ENCODE data around the gene CYP4A22.
"Not testable (repeated sequence)": the region's sequence is repeated elsewhere in the genome, so short reads cannot be mapped to it uniquely, and the experiment has no call there.

The CYP4A22 gene, protein sequence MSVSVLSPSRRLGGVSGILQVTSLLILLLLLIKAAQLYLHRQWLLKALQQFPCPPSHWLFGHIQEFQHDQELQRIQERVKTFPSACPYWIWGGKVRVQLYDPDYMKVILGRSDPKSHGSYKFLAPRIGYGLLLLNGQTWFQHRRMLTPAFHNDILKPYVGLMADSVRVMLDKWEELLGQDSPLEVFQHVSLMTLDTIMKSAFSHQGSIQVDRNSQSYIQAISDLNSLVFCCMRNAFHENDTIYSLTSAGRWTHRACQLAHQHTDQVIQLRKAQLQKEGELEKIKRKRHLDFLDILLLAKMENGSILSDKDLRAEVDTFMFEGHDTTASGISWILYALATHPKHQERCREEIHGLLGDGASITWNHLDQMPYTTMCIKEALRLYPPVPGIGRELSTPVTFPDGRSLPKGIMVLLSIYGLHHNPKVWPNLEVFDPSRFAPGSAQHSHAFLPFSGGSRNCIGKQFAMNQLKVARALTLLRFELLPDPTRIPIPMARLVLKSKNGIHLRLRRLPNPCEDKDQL

DNA sequence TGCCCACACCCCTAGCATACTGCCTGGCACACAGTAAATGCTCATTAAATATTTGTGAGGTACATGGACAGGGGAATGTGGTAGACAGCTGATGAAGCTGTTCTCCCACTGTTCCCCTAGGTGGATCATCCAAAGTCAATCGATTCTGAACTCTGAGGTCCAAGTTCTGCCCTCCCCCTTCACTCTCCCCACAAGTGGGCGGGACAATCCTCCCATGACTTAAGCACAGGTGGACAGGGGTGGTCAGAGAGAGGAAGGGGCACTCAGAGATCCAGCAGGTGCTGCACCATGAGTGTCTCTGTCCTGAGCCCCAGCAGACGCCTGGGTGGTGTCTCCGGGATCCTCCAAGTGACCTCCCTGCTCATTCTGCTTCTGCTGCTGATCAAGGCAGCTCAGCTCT is at the start of gene CYP4A22:
Gene CYP4A22 (plus strand): TSS at position 244 of the 400 bp plus-strand sequence. CDS start 45 bp downstream, at position 289.
- no peak within 1 kb of the TSS for H3K4me3 Mint-ChIP-seq
- H3K27ac Mint-ChIP-seq: no peak within 1 kb of the TSS
- no peaks in the 10 kb centered on the region for H3K36me3 Mint-ChIP-seq (ENCODE audit: low read depth)
- H3K9me3 Mint-ChIP-seq: no peaks in the 10 kb centered on the region
- no peaks in the 10 kb centered on the region for H3K27me3 Mint-ChIP-seq (ENCODE audit: low read depth)
- DNase-seq (ENCODE audit: low spot score): no peak
- no peaks in the 10 kb centered on the region for H3K4me1 Mint-ChIP-seq (ENCODE audit: low read depth)

DNA sequence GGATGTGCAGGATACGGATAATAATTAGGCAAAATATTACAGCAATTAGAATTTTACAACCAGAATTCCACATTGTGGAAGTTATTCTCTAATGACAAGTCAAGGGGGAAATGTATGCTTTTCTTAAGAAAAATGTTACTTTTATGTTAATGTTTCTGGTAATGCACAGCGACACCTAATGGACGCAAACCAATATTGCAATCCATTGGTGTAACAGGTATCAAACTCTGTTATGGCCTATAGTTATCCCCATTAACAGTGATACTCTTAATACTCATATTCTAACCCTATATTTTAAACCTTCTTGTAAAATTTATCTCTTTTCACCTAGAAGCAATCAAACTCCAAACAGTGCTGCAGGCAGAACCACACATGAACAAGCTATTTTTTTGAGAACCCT is 47.9 kb upstream of the CYP4A22 start:
- H3K36me3 Mint-ChIP-seq (ENCODE audit: low read depth); DNase-seq (ENCODE audit: low spot score); H3K9me3 Mint-ChIP-seq; H3K27me3 Mint-ChIP-seq (ENCODE audit: low read depth); H3K4me3 Mint-ChIP-seq; H3K4me1 Mint-ChIP-seq (ENCODE audit: low read depth); H3K27ac Mint-ChIP-seq: not testable (repeated sequence)

- not testable (repeated sequence) for H3K27ac Mint-ChIP-seq; H3K36me3 Mint-ChIP-seq (ENCODE audit: low read depth); H3K9me3 Mint-ChIP-seq; H3K4me1 Mint-ChIP-seq (ENCODE audit: low read depth); DNase-seq (ENCODE audit: low spot score); H3K4me3 Mint-ChIP-seq; H3K27me3 Mint-ChIP-seq (ENCODE audit: low read depth)
Observed at GRCh38 chr1:47091476-47091875, 45.8 kb upstream of the CYP4A22 start.

GRCh38 chr1:47104816-47105215 is 32.4 kb upstream of the CYP4A22 start:
- H3K4me1 Mint-ChIP-seq (ENCODE audit: low read depth): no peaks in the 10 kb centered on the region

GRCh38 chr1:47106792-47107191 is 30.4 kb upstream of the CYP4A22 start:
- H3K9me3 Mint-ChIP-seq: peaks cover 13% of the 10 kb centered on the region
- no peaks in the 10 kb centered on the region for H3K36me3 Mint-ChIP-seq (ENCODE audit: low read depth)
- H3K27ac Mint-ChIP-seq: no peak overlapping the region
- H3K4me1 Mint-ChIP-seq (ENCODE audit: low read depth): no peaks in the 10 kb centered on the region
- H3K4me3 Mint-ChIP-seq: no peak overlapping the region
- H3K27me3 Mint-ChIP-seq (ENCODE audit: low read depth): no peaks in the 10 kb centered on the region
- DNase-seq (ENCODE audit: low spot score): no peak

More at GRCh38 chr1:47104816-47105215, 32.4 kb upstream of the CYP4A22 start:
- H3K27ac Mint-ChIP-seq: no peak overlapping the region
- DNase-seq (ENCODE audit: low spot score): no peak
- H3K27me3 Mint-ChIP-seq (ENCODE audit: low read depth): no peaks in the 10 kb centered on the region
- no peaks in the 10 kb centered on the region for H3K36me3 Mint-ChIP-seq (ENCODE audit: low read depth)
- no peak overlapping the region for H3K4me3 Mint-ChIP-seq
- peaks cover 13% of the 10 kb centered on the region for H3K9me3 Mint-ChIP-seq

DNA sequence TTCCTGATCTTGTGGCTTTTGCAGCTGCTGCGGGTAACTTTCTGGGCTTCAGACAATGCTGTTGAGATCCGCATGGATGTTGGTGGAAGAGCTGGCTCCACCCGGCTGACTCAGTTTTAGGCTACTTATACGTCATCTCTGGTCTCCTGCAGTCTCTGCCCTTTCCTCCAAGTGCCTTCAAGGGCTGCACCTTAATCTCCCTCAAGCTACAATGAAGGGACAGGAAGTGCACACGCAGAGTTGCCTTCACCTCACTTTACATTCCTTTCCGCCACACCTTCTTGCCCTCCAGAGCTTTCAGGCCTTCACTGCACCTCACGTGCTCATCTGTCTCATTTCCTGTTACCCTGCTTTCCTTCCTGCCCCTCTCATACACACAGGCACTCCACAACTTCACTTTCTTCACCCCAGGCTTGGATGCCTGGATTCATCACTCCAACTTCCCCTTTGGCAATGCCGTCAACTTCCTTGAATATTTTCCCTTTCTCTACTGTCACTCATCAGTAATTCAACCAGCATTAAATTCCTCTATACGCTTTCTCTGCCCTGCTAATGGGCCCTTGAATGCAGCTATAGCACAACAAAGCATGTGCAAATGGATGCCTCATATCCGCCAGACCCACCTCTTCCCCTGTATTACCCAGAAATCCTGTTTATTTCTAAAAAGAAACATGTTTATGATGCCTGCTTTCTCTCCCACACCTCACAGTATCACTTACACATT is 29.2 kb upstream of the CYP4A22 start:
- not testable (repeated sequence) for DNase-seq (ENCODE audit: low spot score)

DNA sequence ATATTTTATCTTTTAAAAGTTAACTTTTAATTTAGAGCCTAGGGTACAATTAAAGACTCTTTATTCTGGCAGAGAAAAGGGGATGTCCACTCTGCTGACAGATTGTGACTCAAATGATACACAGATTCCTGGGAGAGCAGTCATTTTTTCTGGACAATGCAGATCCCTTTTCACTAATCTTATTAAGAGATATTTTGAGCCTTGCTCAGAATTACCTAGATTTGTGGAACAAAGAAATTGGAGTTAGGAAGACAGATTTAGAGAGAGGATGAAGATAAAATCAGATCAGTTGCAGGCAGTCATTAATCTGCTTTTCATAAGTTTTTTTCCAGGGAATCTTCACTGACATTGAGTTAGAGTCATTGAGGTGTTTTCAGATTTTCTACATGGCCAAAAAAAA is 27.8 kb upstream of the CYP4A22 start:
- not testable (repeated sequence) for H3K36me3 Mint-ChIP-seq (ENCODE audit: low read depth); DNase-seq (ENCODE audit: low spot score); H3K27ac Mint-ChIP-seq; H3K4me1 Mint-ChIP-seq (ENCODE audit: low read depth); H3K4me3 Mint-ChIP-seq; H3K9me3 Mint-ChIP-seq; H3K27me3 Mint-ChIP-seq (ENCODE audit: low read depth)

More for the DNA sequence above, 29.2 kb upstream of the CYP4A22 start:
- H3K4me1 Mint-ChIP-seq (ENCODE audit: low read depth); H3K27me3 Mint-ChIP-seq (ENCODE audit: low read depth); H3K27ac Mint-ChIP-seq; H3K36me3 Mint-ChIP-seq (ENCODE audit: low read depth); H3K9me3 Mint-ChIP-seq; H3K4me3 Mint-ChIP-seq: not testable (repeated sequence)

DNA sequence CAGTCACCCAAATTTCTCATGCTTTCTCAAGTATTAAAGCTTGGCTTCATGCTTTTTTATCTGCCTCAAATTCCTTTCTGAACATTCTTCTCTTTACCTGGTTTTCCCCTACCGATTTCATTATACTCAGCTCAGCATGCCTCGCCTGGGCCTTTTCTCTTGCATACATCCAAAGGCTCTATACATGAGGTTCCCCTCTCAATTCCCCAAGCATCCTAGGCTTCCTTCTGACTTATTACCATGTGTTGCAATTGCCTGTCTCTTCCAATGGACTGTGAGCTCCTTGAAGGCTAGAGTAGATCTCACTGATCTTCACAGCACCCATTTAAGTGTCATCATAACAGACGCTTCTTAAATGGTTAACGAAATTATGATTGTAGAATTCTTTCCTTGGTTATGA is 24.1 kb upstream of the CYP4A22 start:
- Mint-ChIP-seq H3K4me3 (no peak overlapping the region), H3K9me3 (peaks cover 3% of the 10 kb centered on the region), H3K27ac (no peak overlapping the region), H3K27me3 (ENCODE audit: low read depth) (no peaks in the 10 kb centered on the region), H3K4me1 (ENCODE audit: low read depth) (no peaks in the 10 kb centered on the region), H3K36me3 (ENCODE audit: low read depth) (no peaks in the 10 kb centered on the region)
- no peak for DNase-seq (ENCODE audit: low spot score)

GRCh38 chr1:47121039-47121438 is 16.2 kb upstream of the CYP4A22 start:
- H3K4me1 Mint-ChIP-seq (ENCODE audit: low read depth); H3K27ac Mint-ChIP-seq: not testable (repeated sequence)

GRCh38 chr1:47124834-47125233 is 12.4 kb upstream of the CYP4A22 start:
- not testable (repeated sequence) for DNase-seq (ENCODE audit: low spot score); H3K4me1 Mint-ChIP-seq (ENCODE audit: low read depth); H3K9me3 Mint-ChIP-seq; H3K36me3 Mint-ChIP-seq (ENCODE audit: low read depth); H3K4me3 Mint-ChIP-seq; H3K27ac Mint-ChIP-seq; H3K27me3 Mint-ChIP-seq (ENCODE audit: low read depth)

More at GRCh38 chr1:47121039-47121438, 16.2 kb upstream of the CYP4A22 start:
- not testable (repeated sequence) for H3K4me3 Mint-ChIP-seq; H3K9me3 Mint-ChIP-seq; DNase-seq (ENCODE audit: low spot score); H3K36me3 Mint-ChIP-seq (ENCODE audit: low read depth); H3K27me3 Mint-ChIP-seq (ENCODE audit: low read depth)

GRCh38 chr1:47126997-47127396 is 10.2 kb upstream of the CYP4A22 start:
- not testable (repeated sequence) for H3K4me3 Mint-ChIP-seq

GRCh38 chr1:47128221-47128620 is 9.0 kb upstream of the CYP4A22 start:
- Mint-ChIP-seq H3K27ac (no peak overlapping the region), H3K9me3 (no peaks in the 10 kb centered on the region), H3K36me3 (ENCODE audit: low read depth) (no peaks in the 10 kb centered on the region), H3K4me3 (no peak overlapping the region), H3K4me1 (ENCODE audit: low read depth) (no peaks in the 10 kb centered on the region), H3K27me3 (ENCODE audit: low read depth) (no peaks in the 10 kb centered on the region)
- DNase-seq (ENCODE audit: low spot score): no peak

More at GRCh38 chr1:47126997-47127396, 10.2 kb upstream of the CYP4A22 start:
- H3K27me3 Mint-ChIP-seq (ENCODE audit: low read depth); H3K9me3 Mint-ChIP-seq; H3K27ac Mint-ChIP-seq; H3K4me1 Mint-ChIP-seq (ENCODE audit: low read depth); H3K36me3 Mint-ChIP-seq (ENCODE audit: low read depth); DNase-seq (ENCODE audit: low spot score): not testable (repeated sequence)

DNA sequence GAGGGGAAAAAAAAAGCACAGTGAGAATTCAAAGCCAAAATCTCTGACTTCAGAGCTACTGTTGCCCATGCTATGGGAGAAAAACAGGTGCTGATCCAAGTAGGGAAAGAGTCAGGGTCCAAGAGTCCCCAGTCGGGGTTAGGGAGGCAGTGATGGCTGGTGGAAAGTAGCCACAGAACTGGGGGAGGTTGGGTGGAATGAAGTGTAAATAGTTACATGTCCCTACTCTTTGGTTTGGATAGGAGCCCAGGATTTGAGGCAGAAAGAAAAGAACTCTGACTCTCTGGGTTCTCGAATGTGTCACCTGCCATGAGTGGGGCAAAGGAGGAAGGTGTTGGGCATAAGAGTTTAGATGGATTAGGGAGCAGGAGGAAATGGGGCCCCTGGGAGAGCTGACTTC is 8.4 kb upstream of the CYP4A22 start:
- H3K27me3 Mint-ChIP-seq (ENCODE audit: low read depth); H3K36me3 Mint-ChIP-seq (ENCODE audit: low read depth); DNase-seq (ENCODE audit: low spot score); H3K4me3 Mint-ChIP-seq; H3K27ac Mint-ChIP-seq; H3K4me1 Mint-ChIP-seq (ENCODE audit: low read depth); H3K9me3 Mint-ChIP-seq: not testable (repeated sequence)

GRCh38 chr1:47129489-47130230 is 7.6 kb upstream of the CYP4A22 start:
- H3K9me3 Mint-ChIP-seq; H3K4me1 Mint-ChIP-seq (ENCODE audit: low read depth); H3K27ac Mint-ChIP-seq; DNase-seq (ENCODE audit: low spot score); H3K4me3 Mint-ChIP-seq; H3K36me3 Mint-ChIP-seq (ENCODE audit: low read depth); H3K27me3 Mint-ChIP-seq (ENCODE audit: low read depth): not testable (repeated sequence)

All from T-helper 2 cell treated with Interferon-gamma antibody and Interleukin-4, amounts not matched to agents 5 μg/mL and 100 μg/mL, for 36 hours (primary cell).